NCI-H345 treated with DMSO at 0.1 percent for 48 hours (cell line): Measurements from ENCODE around the gene PLIN4.

Experiments
- DNase-seq: peaks from one replicate; lab custom pipeline; 2025; ENCODE audit not compliant: unreplicated experiment; lab: John Stamatoyannopoulos, UW

The PLIN4 gene

DNA sequence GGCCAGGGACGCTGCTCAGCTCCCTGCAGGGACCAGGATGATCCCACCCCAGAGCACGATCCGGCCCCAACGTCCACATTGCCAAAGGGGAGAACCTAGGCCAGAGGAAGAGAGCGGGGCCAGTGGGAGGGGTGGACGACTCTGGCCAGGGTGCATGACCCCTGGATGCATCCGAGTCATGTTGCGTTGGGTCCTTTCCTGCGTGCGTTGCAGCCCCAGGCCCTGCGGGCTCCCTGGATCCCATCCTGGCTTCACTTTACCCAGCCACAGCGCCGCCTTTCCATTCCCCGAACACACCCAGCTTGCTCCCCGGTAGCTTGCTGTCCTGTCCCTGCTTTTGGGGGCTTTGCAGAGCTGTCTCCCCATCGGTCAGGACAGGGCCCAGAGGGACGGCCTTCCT is 10.5 kb downstream of the PLIN4 start:
- no peak for DNase-seq

DNA sequence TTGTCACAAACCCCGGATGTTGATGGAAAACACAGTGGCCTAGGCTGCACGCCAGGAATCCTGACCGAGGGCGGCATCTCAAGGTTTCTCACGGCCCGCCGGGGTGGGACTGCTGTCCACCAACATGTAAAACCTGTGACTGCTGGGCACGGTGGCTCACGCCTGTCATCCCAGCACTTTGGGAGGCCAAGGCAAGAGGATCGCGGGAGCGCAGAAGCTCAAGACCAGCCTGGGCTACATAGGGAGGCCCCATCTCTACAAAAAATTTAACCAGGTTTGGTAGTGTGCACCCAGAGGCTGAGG is 11.2 kb downstream of the PLIN4 start:
- no peak for DNase-seq

GRCh38 chr19:4506449-4507149 is 11.7 kb downstream of the PLIN4 start:
- DNase-seq = no peak

DNA sequence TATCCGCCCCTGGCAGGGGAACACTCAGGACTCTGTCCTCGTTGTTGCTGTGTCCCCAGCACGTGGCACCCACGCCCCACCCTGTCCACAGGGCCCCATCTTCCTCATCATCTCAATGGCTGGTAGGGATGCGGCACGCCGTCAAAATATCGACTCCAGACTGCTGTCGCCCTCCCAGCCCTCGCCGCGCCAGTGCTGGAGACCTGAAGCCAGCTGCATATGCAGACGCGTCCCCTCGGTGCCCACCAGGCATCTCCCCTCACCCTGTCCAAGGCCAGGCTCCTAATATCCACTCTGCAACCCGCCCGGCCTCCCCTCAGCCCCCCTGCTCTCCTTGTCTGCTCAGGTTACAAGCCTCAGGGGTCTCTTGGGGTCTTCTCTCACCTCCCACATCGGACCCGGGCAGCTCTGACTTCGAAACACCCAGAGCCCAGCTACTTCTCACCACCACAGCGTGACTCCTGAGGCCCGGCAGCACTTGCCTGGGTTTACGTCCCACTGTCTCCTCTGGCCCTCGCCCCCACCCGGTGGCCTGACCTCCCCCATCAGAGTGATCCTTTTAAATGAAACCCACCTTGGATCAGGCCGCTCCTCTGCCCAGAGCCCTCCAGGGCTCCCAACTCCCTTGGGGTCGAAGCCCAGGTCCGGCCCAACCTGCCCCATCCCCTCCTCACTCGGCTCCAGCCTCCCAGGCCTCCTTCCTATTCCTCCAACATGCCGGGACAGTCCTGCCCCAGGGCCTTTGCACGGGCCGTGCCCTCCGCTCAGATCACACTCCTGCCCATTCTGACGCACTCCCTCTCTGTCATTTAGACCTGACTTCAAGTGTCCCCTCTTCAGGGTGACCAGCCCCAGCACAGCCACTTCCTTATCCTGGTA is 12.5 kb downstream of the PLIN4 start:
- no peak for DNase-seq

DNA sequence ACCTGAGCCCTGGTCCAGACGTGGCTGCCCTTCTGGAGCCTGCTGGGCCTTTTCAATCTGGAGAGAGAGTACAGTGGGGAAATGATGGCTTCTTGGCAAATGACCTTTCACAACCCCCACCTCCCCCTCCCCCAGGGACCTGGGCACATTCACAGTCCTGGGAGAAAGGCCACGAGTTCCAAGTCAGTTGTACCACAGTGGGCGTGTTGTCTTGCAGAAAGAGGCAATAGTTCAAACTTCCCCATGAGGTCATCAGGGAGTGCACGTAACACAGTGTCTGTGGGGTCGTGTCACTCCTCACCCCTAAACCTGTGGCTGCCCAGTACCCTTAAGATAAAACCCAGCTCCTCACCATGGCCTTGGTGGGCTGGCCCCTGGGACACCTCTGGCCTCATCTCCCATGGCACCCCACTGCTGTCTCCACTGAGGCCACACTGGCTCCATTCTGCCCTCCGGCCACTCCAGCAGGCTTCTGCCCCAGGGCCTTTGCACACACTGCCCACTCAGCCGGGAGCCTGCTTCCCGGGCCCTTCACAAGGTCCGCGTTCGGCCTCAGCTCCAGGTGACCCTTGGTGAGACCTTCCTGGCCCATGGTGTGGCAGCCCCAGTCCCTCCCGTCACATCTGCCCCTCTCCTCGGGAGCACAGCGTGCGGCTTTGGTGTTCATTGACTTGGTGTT is 13.3 kb downstream of the PLIN4 start:
- DNase-seq = no peak

DNA sequence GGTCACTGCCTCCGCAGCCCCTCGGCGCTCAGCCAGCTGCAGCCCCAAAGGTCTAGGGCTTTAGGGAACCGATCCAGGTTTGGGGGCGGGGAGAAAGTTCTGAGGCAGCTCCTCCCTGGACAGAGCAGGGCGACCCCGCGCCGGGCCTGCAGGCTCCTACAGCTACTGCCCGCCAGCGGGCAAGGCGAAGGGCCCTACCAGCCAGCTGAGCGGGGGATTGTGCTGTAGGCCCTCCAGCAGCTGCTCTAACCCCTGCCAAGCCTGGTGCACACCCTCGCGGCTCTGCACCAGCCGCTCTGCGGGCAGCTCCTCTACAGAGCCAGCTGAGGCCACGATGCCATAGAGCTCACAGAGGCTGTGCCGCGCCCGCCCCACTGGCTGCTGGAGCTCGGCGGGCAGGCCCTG is 14.0 kb downstream of the PLIN4 start:
- DNase-seq = no peak

DNA sequence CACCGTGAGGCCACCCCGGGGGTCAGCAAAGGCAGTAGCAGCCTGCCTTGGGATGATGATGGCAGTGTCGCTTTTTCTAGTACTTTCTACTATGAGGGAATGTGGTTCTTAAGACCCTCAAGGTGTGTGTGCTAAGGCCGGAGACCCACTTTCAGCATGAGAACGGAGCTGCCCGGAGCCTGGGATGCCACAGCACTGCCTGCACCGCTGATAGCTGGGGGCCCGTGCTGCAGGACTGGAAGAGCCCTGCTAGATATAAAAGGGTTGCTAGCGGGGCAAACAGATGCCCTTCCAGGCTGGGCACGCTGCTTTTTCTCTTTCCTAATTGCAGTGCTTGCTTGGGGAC is 14.5 kb downstream of the PLIN4 start:
- DNase-seq = no peak

- no peak for DNase-seq
Measured at GRCh38 chr19:4503132-4503824, 15.0 kb downstream of the PLIN4 start.

- no peak for DNase-seq
Measured at GRCh38 chr19:4502282-4503131, 15.8 kb downstream of the PLIN4 start.

GRCh38 chr19:4501691-4502090 is 16.6 kb downstream of the PLIN4 start:
- no peak for DNase-seq

GRCh38 chr19:4500841-4501591 is 17.3 kb downstream of the PLIN4 start:
- DNase-seq = no peak

- no peak for DNase-seq
Measured at GRCh38 chr19:4499855-4500254, 18.4 kb downstream of the PLIN4 start.

DNA sequence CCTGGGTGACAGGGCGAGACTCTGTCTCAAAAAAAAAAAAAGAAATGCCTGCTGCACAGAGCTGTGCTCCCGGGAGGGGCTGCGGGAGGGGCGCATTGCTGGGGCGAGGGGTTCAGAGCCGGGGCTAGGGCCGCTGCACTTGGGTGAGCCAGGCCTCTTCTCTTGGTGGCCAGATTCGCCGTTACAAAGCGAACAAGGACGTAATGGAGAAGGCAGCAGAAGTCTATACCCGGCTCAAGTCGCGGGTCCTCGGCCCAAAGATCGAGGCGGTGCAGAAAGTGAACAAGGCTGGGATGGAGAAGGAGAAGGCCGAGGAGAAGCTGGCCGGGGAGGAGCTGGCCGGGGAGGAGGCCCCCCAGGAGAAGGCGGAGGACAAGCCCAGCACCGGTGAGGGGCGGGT is 19.0 kb downstream of the PLIN4 start:
- no peak for DNase-seq

GRCh38 chr19:4498694-4499093 is 19.6 kb downstream of the PLIN4 start:
- DNase-seq = no peak

DNA sequence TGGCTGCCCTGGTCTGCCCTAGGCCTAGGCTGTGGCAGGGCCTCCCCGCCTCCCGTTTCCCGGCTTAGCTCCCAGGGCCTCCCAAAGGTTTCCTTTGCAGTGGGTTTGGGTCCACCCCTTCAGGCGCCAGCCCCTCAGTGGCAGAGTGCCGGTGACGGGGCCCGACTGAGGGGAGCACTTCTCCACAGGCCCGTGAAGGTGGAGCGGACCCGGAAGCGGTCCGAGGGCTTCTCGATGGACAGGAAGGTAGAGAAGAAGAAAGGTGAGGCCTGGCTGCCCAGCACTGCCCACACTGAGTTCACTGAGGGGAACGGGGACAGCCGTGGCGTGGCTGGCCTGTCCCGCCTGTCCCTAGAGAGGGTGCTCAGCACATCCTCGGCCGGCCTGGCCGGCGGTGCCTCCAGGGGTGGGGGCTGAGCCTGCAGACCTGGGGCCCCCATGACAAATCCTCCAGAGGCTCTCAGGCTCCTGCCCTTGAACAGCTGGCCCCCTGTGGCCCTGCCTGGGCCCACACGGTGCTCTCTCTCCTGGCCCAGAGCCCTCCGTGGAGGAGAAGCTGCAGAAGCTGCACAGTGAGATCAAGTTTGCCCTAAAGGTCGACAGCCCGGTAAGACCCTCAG is 20.4 kb downstream of the PLIN4 start:
- DNase-seq = no peak

DNA sequence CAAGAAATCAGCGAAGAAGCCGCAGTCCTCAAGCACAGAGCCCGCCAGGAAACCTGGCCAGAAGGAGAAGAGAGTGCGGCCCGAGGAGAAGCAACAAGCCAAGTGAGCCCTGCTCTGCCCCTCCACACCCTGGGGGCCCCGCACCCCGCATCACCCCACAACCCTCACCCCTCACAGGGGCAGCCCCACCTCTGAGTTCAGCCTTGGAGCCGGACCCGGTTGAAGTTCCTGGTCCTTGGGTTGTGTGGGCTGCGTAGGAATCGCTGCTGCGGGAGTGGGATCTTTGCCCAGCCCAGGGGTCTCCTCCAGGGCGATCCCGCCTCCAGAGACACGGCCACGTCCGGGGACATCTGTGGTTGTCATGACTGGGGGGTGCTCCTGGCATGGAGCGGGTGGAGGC is 22.0 kb downstream of the PLIN4 start:
- no peak for DNase-seq

DNA sequence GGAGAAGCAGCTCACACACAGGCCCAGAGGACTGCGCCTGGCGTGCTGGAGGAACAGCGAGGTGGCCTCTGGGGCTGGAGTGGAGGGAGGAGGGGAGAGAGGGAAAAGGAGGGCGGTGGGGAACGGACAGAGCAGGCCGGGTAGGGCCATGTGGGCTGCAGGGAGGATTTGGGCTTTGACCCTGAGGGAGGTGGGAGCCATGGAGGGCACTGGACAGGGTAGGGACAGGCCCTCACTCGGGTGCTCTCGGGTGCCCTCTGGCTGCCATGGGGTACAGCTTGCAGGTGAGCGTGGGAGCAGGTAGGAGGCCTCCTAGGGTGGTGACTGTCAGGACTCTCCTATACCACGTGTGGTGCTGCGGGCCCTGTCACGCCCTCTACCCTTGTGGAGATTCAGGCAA is 22.8 kb downstream of the PLIN4 start:
- no peak for DNase-seq

DNA sequence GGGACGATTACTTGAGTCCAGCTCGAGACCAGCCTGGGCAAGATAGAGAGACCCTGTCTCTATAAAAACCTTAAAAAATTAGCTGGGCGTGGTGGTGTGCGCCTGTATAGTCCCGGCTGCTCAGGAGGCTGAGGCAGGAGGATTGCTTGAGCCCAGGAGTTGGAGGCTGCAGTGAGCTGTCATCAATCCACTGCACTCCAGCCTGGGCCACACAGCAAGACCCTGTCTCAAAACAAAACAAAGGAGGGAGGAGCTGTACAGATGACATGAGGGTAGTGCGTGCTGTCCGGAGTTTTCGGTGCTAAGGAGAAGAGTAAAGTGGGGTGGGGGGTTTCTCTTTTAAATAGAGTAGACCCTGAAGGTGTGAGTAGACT is 23.6 kb downstream of the PLIN4 start:
- no peak for DNase-seq

DNA sequence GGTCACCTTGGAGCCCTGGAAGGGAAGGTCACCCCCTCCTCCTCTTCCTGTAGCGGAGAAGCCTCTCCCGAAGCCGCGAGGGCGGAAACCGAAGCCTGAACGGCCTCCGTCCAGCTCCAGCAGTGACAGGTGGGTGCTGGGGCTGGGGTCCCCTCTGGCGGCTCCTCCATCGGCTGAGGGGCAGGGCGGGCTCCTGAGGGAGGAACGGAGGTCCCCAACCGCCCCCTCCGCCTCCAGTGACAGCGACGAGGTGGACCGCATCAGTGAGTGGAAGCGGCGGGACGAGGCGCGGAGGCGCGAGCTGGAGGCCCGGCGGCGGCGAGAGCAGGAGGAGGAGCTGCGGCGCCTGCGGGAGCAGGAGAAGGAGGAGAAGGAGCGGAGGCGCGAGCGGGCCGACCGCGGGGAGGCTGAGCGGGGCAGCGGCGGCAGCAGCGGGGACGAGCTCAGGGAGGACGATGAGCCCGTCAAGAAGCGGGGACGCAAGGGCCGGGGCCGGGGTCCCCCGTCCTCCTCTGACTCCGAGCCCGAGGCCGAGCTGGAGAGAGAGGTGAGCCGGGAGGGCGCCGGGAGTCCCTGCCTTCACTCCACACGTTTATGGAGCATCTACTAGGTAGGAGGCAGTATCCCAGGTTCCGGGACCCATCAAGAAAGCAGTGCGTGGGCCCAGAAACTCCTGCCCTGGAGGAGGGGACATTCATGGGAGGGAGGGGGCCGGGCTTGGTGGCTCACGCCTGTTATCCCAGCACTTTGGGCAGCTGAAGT is 24.2 kb downstream of the PLIN4 start:
- no peak for DNase-seq
